Fibroblast of mammary gland (primary cell): ENCODE results near the gene PKD1.

Experiments used
- DNase-seq: peaks from one replicate; pipeline ENCODE4 v3.0.0-alpha.2; 2010; ENCODE audit warnings: low read depth
- H3K4me3 ChIP-seq: 2 replicates; pipeline ENCODE4 v1.5.1; 2011; ENCODE audit warnings: low read depth, mild to moderate bottlenecking, low read length, moderate library complexity; ENCODE audit not compliant: control insufficient read depth
- TF ChIP-seq, protein P1 (sequence below): conservative IDR thresholded peaks from 2 replicates; pipeline ENCODE4 v1.5.1; 2011; ENCODE audit warnings: low read depth, low read length, inconsistent platforms; ENCODE audit not compliant: control insufficient read depth, insufficient read depth

The PKD1 gene

DNA sequence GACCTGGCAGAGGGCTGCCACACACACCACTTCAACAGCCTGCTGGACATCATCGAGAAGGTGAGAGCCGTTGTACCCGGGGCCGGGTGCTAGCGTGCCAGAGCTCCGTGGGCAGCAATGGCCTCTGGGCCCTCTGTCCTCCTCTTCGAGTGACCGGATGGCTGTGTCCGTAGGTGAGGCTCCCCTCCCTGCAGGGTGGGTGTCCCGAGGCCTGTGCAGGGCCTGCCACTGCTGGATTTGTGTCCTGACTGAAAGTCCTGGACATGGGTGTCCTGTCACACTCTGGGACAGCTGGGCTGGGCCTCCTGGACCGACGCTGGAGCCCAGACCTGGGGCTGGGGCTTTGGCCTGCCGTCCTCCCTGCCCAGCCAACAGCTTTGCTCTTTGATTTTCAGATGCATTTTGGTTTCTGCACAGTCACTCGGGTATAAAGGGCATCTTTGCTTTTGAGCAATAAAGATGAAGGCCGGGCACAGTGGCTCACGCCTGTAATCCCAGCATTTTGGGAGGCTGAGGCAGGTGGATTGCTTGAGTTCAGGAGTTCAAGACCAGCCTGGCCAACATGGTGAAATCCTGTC lies 71.2 kb downstream of the PKD1 start:
- TF ChIP-seq, protein P1, sequence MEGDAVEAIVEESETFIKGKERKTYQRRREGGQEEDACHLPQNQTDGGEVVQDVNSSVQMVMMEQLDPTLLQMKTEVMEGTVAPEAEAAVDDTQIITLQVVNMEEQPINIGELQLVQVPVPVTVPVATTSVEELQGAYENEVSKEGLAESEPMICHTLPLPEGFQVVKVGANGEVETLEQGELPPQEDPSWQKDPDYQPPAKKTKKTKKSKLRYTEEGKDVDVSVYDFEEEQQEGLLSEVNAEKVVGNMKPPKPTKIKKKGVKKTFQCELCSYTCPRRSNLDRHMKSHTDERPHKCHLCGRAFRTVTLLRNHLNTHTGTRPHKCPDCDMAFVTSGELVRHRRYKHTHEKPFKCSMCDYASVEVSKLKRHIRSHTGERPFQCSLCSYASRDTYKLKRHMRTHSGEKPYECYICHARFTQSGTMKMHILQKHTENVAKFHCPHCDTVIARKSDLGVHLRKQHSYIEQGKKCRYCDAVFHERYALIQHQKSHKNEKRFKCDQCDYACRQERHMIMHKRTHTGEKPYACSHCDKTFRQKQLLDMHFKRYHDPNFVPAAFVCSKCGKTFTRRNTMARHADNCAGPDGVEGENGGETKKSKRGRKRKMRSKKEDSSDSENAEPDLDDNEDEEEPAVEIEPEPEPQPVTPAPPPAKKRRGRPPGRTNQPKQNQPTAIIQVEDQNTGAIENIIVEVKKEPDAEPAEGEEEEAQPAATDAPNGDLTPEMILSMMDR: no peak
- DNase-seq: no peak
- no peak overlapping the region for H3K4me3 ChIP-seq

DNA sequence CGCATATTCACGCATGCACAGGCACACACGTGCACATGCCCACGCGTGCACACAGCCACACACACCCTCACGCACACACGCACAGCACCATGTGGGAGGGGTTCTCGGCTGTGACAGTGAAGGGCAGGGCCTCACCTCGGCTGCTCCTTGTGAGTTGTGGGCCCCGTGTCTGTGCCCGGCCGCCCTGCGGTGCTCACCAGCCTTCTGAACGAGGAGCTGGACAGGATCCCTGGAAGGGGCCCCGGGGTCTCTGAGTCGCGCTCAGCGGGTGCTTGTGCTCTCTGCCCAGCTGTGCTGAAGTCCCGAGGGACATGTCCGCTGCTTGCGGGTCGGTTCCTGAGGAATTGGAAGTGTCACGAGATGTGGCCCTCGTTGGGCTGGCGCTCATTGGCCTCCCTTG lies 71.8 kb downstream of the PKD1 start:
- TF ChIP-seq, protein P1: no peak
- H3K4me3 ChIP-seq: no peak overlapping the region
- DNase-seq: no peak

DNA sequence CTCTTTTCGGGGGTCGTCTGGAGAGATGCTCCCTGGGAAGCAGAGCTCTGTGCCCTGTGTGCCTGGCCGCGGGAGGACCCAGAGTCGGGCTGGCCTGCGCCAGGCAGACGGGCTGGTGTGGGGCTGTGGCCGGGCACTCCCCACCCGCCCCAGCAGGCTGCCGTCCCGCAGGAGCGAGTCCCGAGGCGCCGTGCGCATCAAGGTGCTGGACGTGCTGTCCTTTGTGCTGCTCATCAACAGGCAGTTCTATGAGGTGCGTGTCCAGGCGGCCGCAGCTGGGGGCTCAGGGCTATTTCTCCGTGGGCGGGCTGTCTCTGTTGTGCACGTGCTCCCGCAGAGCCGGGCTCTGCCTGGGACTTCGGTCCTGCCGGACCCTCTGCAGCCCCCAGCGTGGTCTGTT lies 72.9 kb downstream of the PKD1 start:
- no peak overlapping the region for H3K4me3 ChIP-seq
- no peak for DNase-seq
- TF ChIP-seq, protein P1: no peak

DNA sequence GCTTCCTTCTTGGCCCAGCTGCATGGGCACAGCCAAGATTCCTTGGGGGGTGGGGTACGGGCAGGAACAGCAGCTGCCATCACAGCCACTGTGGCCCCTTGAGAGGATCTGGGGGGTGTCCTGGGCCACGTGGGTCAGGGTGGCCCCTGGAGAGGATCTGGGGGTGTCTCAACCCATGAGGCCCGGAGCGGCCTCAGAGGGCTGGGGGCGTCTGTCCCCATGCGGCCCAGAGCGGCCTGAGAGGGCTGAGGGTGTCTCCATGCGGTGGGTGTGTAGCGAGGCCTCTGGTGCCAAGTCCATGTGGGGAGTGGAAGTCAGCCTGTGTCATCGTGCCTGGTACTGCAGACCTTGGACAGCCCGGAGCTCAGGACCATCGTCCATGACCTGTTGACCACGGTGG lies 74.2 kb downstream of the PKD1 start:
- no peak overlapping the region for H3K4me3 ChIP-seq
- DNase-seq: no peak
- TF ChIP-seq, protein P1: no peak

DNA sequence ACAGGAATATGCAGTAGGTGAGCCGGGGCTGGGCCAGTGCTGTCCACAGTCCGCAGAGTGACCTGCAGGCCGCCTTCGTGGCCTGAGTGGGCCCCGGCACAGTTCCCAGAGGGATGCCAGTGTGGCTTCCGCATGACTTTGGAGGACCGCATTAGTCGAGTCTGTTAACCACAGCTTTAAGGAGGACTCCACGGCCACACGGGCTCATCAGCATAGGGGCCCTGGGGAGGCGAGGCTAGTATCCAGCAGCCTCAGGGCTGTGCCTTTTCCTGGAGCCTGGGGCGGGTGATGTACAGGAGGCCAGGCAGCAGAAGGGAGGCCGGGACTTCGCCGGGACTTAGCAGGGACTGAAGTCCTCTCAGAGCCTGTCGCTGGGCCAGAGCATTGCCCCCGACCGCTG lies 74.7 kb downstream of the PKD1 start:
- TF ChIP-seq, protein P1: no peak

DNA sequence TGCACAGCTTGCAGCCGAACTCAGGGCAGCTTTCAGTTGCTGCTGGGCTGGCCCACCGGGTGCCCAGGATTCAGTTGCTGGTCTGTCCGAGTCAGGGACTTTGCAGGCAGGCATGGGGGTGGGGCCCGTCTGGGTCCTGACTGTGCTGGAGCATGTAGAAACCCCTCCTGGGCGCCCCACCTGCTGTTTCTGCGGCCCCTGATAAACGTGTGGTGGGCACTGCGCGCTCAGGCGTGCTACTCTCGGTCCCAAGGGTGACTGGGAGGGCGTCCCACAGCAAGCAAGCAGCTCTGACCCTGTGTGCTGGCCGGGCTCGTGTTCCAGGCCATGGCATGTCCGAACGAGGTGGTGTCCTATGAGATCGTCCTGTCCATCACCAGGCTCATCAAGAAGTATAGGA lies 75.4 kb downstream of the PKD1 start:
- H3K4me3 ChIP-seq: no peak overlapping the region
- DNase-seq: no peak
- TF ChIP-seq, protein P1: no peak

More for the DNA sequence above, 74.7 kb downstream of the PKD1 start:
- no peak for DNase-seq
- H3K4me3 ChIP-seq: no peak overlapping the region

DNA sequence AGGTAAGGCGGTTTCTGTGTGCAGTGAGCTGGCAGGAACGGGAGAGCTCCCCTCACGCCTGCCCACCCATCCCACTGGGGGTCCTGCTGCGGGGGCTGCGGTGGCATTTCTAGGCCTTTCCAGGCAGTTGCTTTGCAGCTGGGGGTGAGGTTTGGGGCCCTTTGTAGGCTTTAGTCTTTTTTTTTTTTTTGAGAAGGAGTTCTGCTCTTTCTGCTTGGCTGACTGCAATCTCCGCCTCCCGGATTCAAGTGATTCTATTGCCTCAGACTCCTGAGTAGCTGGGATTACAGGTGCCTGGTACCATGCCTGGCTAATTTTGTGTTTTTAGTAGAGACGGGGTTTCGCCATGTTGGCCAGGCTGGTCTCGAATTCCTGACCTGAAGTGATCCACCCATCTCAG lies 76.8 kb downstream of the PKD1 start:
- DNase-seq: no peak

More for the DNA sequence above, 76.8 kb downstream of the PKD1 start:
- H3K4me3 ChIP-seq: no peak overlapping the region
- TF ChIP-seq, protein P1: no peak
